ENCODE results near the gene NEURL2.
"Not testable (repeated sequence)": the region's sequence is repeated elsewhere in the genome, so short reads cannot be mapped to it uniquely, and the experiment has no call there.

The NEURL2 gene

GRCh38 chr20:45898285-45898684, 7.3 kb upstream of the NEURL2 start:
- no peak for DNase-seq (ENCODE audit: low spot score)

- no peak for DNase-seq (ENCODE audit: low spot score)
These were observed 6.7 kb upstream of the NEURL2 start for GRCh38 chr20:45897692-45898091.

- no peak for DNase-seq (ENCODE audit: low spot score)
These were observed 6.3 kb upstream of the NEURL2 start for GRCh38 chr20:45897289-45897688.

- no peak for DNase-seq (ENCODE audit: low spot score)
These were observed 5.7 kb upstream of the NEURL2 start for GRCh38 chr20:45896641-45897161.

GRCh38 chr20:45894797-45895196, 3.8 kb upstream of the NEURL2 start:
- no peak for DNase-seq (ENCODE audit: low spot score)

- no peak for DNase-seq (ENCODE audit: low spot score)
These were observed 2.8 kb upstream of the NEURL2 start for GRCh38 chr20:45893831-45894230.

GRCh38 chr20:45892828-45893500, 2.0 kb upstream of the NEURL2 start:
- DNase-seq (ENCODE audit: low spot score): no peak

GRCh38 chr20:45892049-45892825, 1.2 kb upstream of the NEURL2 start:
- no peak for DNase-seq (ENCODE audit: low spot score)

GRCh38 chr20:45890077-45890984, 677 bp downstream of the NEURL2 start:
- no peak for DNase-seq (ENCODE audit: low spot score)

GRCh38 chr20:45888681-45889080, 2.3 kb downstream of the NEURL2 start:
- DNase-seq (ENCODE audit: low spot score): no peak

GRCh38 chr20:45887346-45887715, 3.7 kb downstream of the NEURL2 start, which contains the start of gene SPATA25:
Gene SPATA25 (minus strand): TSS chr20:45887622. CDS start chr20:45887590, 32 bp downstream.
- no peak for DNase-seq (ENCODE audit: low spot score)

GRCh38 chr20:45886590-45887345, 4.2 kb downstream of the NEURL2 start:
- DNase-seq (ENCODE audit: low spot score): no peak

GRCh38 chr20:45883100-45883469, 7.9 kb downstream of the NEURL2 start:
- DNase-seq (ENCODE audit: low spot score): no peak

GRCh38 chr20:45882469-45883099, 8.4 kb downstream of the NEURL2 start:
- no peak for DNase-seq (ENCODE audit: low spot score)

GRCh38 chr20:45880988-45881788, 9.8 kb downstream of the NEURL2 start, which contains the start of gene ZSWIM1:
Gene ZSWIM1 (plus strand): TSS chr20:45881227. CDS start chr20:45882593, 1,366 bp downstream.
- peak; percentile 99 for DNase-seq (ENCODE audit: low spot score)

- no peak for DNase-seq (ENCODE audit: low spot score)
These were observed 12.8 kb downstream of the NEURL2 start for GRCh38 chr20:45878076-45878761.

- DNase-seq (ENCODE audit: low spot score): no peak
These were observed 16.4 kb downstream of the NEURL2 start for GRCh38 chr20:45874576-45874975.

GRCh38 chr20:45874104-45874481, 16.9 kb downstream of the NEURL2 start:
- DNase-seq (ENCODE audit: low spot score): not testable (repeated sequence)

- DNase-seq (ENCODE audit: low spot score): no peak
These were observed 17.5 kb downstream of the NEURL2 start for GRCh38 chr20:45873409-45874103.

Measured in activated CD4-positive, alpha-beta T cell treated with anti-CD3 and anti-CD28 coated beads, Interleukin-2, Interleukin-4, amounts not matched to agents 100 ng/mL and 50 ng/mL, durations not matched to agents 16 hours and 8 hours (primary cell).